Ramos (cell line): ENCODE measurements around the gene RASSF4.

ENCODE experiments used
- in situ Hi-C: fragments of 300-500 bp; cut with MboI; formaldehyde crosslinking; loops from one replicate; pipeline ENCODE4 v1.14.3; 2022; ENCODE audit warnings: low sequenced_read_pairs; ENCODE audit not compliant: unreplicated experiment

The RASSF4 gene

GRCh38 chr10:44972874-44973306 is 13.3 kb downstream of the RASSF4 start:
- in situ Hi-C loops, result no loop called here

DNA sequence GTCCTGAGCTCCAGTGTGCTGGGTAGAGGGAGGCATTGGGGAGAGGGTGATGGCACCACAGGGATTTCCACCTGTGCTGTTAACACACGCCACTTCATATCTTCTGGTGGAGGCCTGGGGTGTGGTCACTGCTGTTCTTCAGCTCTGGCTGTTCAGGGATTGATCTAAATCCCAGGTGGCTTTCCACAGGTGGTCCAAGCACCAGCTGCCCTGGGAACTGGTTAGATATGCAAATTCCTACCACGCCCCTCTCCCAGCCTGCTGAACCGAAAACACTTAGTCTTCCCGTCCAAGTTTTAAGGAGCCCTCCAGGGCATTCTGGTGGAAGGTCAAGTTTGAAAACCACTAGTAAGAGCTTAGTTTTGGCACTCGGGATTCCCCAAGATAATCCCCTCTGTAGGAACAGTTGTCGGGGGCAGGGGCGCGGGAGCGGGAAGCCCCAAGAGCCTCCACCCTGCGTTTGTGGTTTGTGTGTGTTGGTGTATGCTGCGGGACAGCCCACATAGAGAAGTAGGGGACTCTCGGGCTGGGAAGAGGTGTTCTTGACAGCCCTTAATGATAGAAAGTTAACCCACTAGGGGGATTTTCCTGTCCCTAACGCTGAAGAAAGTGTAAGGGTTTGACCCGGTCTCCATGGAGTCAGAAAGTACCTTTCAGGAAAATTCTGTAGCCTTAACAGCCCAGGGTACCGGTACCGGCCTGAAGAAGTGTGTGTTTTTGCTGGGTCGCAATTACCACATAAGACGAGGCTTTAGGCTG is 13.9 kb downstream of the RASSF4 start:
- in situ Hi-C loops, result no loop called here

DNA sequence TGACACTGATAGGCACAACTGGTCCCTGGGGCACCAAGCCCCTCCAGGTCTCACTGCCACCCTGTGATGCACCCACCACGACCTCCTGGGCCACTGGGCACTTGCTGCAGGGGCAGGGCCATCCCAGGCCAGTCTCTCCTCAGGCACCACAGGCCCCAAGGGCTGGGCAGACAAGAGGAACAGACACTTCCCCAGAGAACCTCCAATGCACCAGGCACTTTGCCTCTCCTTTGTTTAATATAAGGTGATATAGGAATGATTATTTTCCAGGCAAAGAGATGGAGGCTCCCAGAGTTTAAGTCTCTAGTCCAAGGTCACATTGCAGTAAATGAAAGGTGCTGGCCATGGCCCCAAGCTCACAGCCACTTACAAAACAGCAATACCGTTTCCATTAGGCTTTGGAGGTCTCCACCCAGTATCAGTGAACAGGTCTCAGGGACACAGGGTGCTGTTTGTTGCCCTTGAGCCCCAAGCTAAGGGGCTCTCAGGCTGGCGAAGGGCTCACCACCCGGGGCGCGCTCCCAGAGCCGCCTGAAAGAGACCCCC is 14.6 kb downstream of the RASSF4 start:
- in situ Hi-C loops, result no loop called here

DNA sequence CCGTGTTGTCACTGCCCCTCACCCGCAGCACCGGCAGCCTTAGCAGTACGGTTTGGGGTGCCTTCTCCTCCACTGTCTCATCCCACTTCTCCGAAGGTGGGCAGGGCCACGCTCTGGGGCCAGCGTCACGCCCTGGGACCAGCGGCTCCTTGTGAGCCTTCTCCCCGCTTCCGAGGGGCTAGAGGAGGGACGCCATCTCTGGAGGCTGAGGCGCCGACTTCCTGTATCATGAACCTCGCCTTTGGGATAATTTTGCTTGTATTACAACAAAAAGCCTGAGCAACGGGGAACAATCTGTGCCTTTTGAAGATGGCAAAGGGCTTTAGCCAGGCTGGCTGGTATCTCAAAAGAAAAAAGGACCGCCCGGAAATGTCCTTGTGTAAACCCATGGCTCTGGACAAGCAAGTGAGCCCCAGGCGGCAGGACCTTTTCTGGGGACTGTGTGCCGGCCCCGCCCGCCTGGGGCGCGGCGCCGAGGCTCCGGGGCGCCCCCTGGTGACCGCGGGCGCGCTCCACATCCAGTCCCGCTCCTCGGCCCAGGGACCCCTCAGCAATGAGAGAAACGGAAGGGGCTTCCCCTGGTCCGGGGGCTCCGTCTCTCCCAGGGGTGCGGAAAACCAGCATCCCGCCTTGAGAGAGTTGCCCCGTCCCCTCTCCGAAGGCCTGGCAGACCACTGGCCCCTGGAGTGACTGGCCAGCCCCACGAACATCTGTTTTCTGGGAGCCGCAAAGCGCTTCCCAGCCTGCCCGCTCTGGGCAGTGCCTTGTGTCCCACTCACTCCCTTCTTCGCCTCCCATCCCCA is 15.2 kb downstream of the RASSF4 start:
- in situ Hi-C loops, result loop anchor here (5.0 kb wide), 1 partner anchor 43 kb away; no protein-coding TSS in a partner anchor

DNA sequence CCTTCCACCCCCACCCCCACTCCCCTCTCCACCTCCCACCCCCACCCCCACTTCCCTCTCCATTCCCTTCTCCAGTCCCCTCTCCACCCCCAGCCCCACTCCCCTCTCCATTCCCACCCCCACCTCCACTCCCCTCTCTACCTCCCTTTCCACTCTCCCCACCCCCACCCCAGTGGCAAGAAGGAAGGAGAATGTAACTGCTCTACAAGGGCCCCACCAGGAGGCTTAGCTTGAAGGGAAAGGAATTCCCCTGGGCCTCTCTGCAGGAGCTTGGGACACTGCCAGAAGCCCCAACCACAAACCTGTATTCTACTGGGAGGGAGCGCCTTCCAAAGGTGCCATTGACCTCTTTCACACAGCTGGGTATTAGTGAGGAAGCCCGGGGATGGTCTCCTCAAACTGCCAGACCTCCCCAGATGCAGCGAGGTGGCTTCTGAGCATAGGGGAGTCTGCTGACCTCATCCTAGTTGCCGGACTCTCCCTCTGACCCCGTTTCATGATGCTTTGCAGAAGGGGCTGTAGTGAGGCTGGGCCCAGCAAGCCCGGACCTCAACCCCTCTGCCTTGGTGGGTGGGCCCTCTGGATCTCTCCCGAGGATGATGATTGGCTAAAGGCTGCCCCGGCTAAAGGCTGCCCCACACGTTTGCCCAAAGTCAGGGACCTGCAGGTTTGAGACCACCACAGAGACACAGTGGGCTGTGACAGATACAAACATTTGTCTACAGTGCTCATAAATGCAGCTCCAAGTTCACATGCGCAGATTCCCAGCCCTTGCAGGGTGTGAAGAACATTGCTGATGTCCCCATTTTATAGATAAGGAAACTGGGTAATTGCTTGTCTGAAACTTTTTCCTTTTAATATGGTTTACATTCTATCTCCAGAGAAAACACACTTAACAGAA is 16.1 kb downstream of the RASSF4 start:
- in situ Hi-C loops, result loop anchor here (5.0 kb wide), 1 partner anchor 43 kb away; no protein-coding TSS in a partner anchor

- in situ Hi-C loops, result loop anchor here (5.0 kb wide), 1 partner anchor 44 kb away; no protein-coding TSS in a partner anchor
Observed at GRCh38 chr10:44976352-44977198, 17.0 kb downstream of the RASSF4 start.

GRCh38 chr10:44977287-44978212 is 17.9 kb downstream of the RASSF4 start:
- in situ Hi-C loops, result loop anchor here (5.0 kb wide), 1 partner anchor 45 kb away; no protein-coding TSS in a partner anchor

DNA sequence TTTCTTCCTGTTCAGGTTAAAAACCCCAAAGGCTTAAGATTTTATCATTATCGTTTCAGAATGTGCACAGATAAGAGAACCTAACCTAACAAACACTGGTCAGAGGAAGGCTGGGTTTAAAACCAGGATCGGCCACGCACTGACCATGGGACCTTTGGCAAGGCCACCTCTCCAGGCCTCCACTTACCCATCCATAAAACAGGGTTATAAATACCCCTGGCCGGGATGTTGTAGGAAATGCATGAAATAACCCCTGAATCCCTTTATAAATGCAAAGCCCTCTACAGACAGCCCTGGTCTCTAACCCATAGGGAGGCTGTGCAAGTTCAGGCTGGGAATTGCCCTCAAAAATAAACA is 18.6 kb downstream of the RASSF4 start:
- in situ Hi-C loops, result loop anchor here (5.0 kb wide), 1 partner anchor 46 kb away; no protein-coding TSS in a partner anchor

GRCh38 chr10:44978570-44979280 is 19.1 kb downstream of the RASSF4 start, which contains the start of gene DEPP1:
Gene DEPP1 (minus strand): TSS chr10:44978809. CDS start chr10:44978030, 779 bp downstream.
- in situ Hi-C loops, result loop anchor here (5.0 kb wide), 1 partner anchor 46 kb away; no protein-coding TSS in a partner anchor

DNA sequence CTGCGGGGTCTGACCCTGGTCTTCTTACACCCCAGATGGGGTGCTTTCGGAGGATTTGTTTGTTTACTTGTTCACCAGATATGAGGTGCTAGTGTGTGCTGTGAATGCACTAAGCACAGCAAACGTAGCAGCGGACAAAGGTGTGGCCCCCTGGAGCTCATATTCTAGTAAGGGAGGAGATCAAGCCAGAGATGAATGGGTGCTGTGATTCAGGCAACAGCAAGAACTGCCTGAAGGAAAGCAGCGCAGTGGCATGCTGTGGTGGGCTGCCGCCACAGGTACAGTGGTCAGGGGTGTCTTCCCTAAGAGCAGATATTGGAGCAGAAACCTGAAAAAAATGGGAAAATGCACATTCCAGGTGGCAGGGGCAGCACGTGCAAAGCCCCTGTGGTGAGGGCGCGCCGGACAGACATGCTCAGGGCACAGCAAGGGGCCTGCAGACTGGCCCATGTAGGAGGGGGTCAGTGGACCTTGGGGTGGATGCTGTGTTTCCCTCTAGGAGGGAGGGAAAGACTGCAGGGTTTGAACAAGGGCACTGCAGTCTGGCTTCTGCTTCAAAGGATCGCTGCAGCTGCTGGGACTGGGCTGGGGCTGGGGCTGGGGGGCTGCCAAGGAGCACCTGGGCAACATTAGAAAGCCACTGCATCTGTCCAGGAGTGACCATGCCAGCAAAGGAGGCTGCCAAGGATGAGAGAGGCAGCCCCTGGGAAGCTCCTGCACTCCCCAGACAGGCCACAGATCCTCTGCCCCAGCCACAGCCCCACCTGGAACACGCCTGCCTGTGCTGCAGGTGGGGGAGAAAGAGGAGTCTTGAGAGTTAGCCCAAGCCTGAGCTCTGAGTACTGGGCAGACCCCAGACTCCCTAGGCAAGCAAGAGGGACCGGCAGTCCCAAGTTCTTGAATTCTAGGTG is 19.9 kb downstream of the RASSF4 start:
- in situ Hi-C loops, result loop anchor here (5.0 kb wide), 1 partner anchor 47 kb away; no protein-coding TSS in a partner anchor

DNA sequence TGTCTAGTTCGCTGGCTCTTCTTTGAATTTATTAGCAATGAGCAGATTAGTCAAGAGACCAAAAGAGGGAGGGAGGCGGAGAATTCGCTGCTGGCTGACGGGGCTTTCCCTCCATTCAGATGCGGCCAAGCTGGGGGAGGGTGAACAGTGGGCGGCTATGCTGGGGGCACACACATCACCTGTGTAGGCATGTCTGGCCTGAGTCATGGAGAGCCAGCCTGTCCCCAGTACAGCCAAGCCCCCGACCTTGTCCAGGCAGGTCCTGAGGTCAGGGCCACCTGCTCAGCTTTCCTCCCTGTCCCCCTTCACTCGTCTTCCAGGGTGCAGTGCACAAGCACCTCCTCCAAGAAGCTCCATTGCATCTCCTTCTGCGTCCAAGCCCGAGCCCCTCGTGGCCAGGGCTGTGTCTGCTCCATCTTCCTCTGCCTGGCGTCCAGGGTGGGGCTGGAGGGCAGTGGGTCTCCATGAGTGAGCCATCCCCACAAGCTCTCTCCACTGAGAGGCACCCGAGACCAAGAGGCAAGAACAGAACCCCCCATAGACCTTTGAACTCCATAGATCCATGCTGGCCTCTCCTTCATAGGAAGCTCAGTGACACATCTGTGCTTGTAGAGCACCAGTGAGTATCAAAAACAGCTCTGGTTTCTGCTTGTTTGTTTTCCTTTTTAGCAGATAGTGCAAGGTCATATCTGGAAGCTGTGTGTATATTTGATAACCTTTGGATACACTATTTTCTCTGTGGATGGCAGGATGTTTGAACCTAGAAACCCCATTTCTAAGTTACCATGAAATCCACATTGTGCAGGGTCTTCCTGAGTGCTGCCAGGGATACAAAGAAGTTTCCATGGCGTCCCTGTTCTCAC is 20.9 kb downstream of the RASSF4 start:
- in situ Hi-C loops, result no loop called here

- in situ Hi-C loops, result no loop called here
Observed at GRCh38 chr10:44981172-44982113, 21.8 kb downstream of the RASSF4 start.

GRCh38 chr10:44982114-44982460 is 22.5 kb downstream of the RASSF4 start:
- in situ Hi-C loops, result no loop called here

GRCh38 chr10:44982496-44982895 is 22.9 kb downstream of the RASSF4 start:
- in situ Hi-C loops, result no loop called here
